HT-29 (cell line): ENCODE results near the gene POLR2L. TPM values are rescaled to one million over a fixed set of nuclear protein-coding genes. Genes with fewer than 3 reads are reported as not detected.

Source experiments
- DNase-seq: peaks from one replicate; pipeline ENCODE4 v3.0.0-alpha.2; 2015; ENCODE audit warnings: low spot score
- total RNA-seq: library from RNA; depleted of rRNA; stranded (reverse); fragments of >200 nt; shearing (Covaris generic); gene quantifications from 2 replicates; pipeline ENCODE4 v1.2.3, GENCODE V29; 2014

POLR2L gene
- total RNA-seq, 1 experiment from 2014 or later, result 1,310 TPM

- DNase-seq, result no peak
Observed at GRCh38 chr11:812390-812789, 29.9 kb downstream of the POLR2L start.

DNA sequence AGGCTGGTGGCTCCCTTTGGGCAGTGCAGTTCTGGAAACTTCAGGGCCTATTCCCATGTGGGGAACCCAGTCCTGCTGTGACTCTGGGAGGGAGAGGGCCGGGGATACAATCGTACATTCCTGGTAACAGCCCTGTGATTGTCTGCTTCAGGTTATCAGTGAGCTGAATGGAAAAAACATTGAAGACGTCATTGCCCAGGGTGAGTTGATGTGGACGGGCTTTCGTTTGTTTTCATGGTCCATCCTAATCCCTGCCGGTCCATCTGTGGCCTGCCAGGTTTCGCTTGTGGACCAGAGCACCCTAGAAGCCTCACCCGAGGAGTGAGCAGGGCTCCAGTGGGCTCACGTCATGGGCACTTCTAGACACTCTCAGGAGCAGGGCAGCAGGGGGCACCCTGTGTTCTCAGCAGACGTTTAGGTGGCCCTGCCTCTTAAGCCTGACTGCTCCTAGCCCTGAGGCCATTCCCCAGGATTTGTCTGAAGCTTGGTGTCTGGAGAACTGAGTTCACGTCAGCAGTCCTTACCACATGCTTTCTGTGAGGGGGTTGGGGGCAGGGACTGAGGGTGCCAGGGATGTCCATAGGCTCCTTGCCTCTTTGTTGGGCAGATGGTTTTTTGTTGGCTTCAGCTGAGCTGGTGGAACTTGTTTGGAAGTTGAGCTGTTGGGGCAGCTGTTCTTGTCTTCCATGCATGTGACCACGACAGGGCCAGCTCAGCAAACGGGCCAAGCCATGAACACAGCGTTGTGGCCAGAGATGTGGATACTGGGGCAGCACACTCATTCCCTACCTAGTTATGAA is 30.7 kb downstream of the POLR2L start:
- DNase-seq, result no peak

DNA sequence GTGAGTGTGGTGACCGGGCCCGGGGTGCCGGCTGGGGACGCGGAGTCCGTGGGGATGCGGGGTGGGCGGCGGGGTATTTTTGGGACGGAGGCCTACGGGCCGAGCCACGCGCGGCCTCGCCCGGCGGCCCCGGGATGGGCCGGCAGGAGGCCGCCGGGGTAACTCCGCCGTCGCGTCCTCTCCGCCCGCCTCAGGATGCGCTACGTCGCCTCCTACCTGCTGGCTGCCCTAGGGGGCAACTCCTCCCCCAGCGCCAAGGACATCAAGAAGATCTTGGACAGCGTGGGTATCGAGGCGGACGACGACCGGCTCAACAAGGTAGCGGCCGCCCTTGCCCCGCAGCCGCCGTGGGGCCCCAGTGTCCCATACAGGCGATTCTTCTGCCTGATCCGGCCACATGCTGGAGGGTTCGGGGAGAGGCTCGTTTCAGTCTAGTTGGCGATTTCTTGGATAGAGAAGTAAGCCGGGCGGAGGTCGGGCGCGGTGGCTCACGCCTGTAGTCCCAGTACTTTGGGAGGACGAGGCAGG is 32.2 kb downstream of the POLR2L start:
- DNase-seq, result no peak

DNA sequence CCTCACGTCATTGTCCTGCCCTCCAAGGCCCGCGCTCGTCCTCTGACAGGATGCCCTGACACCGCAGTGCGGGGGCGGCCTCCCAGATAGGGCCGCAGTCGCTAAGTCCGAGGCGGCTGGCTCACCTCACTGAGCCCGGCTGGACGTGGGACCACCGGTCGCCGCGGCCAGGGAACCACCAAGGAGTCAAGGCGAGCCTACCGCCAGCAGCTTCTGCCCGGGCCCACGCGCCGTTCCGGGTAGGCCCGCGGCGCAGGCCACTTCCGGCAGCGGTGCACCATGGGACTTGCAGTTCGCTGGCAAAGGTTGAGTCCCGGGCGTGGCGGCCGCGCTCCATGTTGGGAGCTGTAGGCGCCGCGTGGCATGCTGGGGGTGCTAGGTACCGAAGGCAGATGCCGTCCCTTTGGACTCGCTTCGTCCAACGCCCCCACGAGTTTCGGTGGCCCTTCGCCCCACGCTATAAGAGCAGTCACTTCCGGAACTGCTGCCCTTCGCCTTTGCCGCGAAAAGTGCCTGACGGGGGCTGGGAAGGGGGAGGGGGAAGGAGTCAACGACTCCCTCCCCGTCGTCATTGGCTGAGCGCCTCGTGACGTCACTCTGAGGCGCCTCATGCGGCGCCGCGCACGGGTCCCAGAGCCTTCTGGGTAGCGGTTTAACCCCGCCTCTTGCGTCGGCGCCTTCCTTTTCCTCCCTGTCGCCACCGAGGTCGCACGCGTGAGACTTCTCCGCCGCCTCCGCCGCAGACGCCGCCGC is 32.9 kb downstream of the POLR2L start, which contains the start of gene RPLP2:
RPLP2 (plus strand) TSS at position 681 of the 753 bp plus-strand sequence. CDS start 268 bp downstream, outside the sequence.
- DNase-seq, result peak; percentile 100

DNA sequence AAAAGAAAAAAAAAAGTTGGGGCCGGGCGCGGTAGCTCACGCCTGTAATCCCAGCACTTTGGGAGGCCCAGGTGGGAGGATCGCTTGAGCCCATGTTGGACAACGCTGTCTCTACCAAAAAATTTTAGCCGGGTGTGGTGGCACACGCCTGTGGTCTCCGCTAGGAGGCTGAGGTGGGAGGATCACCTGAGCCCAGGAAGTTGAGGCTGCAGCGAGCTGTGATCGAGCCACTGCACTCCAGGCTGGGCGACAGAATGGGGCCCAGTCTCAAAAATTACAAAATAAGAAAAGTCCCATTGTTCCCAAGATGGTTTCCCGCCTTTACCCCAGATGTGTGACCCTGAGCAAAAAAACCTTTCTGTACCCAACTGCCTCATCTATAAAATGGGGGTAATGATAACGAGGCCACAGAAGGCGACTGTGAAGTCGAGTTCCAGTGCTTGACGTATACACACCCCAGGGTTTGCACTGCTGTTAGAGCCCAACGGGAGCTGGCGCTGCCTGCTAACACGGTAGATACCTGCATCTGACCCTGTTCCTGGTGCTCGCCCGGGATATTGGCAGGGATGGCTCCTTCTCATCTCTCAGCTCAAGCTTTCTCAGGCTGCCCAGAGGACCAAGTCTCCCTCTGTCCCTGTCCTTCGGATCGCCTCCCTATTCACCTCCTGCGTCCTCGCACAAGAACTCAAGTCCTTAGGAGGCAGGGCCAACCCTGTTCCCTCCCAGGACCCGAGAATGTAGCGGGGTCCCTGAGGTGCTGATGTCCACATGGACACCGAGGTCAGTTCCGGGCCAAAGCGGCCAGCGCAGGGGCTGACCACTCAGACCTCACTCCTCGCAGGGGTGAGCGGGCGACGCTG is 33.7 kb downstream of the POLR2L start:
- DNase-seq, result peak; percentile 83

- DNase-seq, result no peak
Observed at GRCh38 chr11:804599-804964, 37.7 kb downstream of the POLR2L start.

DNA sequence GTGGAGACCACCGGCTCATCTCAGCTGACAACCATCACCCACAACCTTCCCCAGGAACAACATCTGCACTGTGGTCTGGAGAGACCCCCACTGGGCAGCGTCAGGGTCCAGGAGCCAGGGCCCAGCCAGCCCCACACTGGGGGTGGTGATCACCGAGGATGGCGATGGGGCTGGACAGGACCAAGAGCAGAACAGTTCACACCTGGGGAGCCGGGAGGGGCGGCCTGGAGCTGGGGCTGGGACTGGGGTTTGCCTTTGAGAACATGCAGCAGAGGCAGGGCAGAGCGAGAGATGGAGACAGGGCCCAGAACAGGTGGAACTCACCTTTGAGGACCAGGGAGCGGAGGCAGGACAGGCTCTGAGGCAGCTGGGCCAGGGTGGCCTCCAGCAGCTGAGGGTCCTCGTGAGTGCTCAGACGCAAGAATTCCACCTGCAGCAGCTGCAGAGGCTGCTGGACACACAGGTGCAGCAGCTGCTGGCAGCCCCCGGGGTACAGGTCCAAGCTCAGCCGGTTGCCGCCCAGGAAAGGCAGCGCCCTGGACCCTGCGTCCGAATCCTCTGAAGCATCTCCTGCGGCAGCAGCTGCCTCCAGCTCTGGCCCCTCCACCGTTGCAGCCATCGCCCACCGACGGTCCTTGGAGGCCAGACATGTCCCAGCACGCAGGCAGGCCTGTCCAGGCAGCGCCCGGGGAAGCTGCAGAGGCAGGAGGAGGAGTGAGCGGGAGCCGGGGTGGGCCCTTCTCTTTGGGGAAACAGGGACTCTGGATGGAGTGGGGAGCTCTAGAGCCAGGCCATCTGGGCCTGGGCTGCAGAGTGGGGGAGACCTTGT is 38.3 kb downstream of the POLR2L start:
- no peak for DNase-seq

DNA sequence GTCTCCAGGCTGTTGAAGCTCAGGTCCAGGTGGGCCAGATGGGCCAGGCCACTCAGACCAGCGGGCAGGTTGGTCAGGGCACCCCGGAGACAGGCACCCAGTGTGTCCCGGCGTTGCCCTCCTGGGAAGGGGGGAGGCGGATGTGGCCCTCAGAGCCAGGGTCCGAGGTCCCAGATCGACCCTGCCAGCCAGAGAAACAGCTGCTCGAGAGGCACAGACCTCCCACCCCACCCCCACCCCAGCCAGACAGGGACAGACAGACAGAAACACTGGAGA is 38.9 kb downstream of the POLR2L start:
- no peak for DNase-seq

DNA sequence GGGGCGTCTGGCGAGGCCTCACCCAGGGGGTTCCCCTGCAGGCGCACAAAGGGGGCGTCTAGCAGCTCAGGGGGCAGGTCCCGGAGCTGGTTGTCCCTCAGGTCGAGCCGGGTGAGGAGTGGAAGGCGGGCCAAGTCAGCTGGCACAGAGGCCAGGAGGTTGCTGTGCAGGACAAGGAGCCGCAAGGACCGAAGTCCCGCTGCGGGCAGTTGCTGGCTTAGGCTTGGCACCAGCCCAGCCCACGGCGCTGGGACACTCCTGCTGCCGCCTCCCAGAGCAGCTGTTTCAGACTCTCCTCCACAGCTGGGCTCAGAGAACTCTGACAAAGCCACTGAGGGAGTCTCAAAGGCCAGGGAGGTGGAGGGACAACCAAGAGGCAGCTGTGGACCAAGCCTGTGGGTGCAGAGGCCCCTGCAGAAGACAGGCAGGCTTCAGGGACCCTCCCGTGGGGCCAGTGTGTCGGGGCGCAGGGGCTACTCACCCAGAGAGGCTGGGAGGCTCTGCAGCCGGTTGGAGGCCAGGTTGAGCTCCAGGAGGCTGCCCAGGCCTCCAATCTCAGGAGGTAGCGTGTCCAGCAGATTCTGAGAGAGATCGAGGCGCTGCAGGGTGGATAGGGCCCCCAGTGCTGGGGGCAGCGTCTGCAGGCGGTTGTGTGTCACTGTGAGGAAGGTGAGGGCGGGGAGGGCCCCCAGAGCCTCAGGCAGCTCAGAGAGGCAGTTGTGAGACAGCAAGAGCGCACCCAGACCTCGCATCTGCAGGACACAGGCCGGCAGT is 39.4 kb downstream of the POLR2L start:
- no peak for DNase-seq

- no peak for DNase-seq
Observed at GRCh38 chr11:802018-802617, 40.2 kb downstream of the POLR2L start.

DNA sequence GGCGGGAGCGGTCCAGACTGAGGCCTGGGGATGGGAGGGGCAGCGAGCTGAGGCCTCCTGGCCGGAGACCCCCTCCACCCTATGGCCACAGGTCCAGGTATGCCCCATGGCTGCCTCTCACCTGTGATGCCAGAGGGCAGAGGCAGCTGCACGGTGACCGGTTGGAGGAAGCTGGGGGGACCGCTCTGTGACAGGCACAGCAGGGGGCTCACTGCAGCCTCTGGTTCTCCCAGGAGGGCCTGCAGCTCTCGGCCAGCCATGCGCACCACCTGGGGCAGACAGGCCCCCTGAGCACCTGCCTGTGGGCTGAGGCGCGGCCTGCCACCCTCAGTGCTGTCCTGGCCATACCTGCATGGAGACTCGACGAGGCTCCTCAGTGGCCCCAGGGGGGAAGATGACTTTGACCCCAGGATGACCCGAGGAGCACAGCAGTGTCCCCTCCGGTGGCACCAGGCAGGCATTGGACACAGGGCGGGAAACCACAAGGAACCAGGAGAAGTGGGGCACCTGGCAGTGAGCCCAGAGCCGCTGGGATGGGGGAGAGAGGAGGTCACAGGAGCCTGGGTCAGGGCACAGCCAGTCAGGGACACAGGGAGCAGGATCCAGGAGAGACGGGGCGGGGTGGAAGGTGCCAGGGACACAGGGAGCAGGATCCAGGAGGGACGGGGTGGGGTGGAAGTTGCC is 41.1 kb downstream of the POLR2L start:
- no peak for DNase-seq

DNA sequence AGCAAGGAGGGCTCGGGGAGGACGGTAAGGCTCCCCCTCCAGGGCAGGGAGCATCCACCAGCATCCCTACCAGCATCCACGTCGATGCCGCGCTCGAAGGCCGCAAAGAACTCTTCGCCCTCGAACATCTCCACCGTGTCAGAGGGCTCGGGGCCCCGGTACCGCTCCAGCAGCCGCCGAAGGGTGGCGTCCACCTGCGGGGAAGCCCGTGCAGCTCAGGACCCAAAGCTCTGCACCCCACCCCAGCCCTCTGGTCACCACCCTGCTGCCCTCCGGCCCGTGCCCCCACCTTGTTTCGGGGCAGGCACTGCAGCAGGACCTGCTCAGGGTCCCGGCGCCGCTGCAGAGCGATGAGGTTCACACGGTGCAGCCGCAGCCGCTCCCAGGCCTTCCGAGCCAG is 41.9 kb downstream of the POLR2L start:
- DNase-seq, result no peak

DNA sequence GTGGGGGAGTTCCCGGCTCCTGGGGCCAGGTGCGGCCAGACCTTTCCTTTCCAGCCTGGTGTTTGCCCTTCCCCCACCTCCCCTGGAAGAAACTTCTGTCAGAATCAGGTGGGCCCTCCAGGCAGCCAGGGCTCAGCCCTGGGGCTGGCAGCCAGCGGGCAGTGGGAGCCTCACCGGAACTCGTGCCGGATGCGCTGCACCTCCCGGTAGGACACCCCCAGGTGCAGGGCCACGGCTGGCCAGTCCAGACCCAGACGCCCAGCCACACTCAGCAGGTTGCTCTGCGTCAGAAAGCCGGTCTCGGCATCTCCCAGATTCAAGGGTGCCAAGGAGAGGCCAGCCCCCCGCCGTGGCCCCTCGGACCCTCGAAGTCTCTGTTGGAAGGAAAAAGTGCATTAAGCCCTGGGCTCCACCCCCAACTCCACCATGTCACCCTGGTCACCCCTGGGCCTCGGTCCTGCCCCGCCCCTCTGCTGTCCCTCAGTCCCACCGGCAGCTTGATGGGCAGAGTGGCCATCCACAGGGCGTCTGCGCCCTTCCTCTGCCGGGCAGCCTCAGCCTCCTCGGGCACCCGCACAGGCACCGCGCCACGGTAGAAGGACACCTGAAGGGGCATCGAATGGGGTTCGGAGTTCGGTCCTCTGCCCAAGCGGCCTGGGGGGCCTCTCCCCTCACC is 42.5 kb downstream of the POLR2L start:
- DNase-seq, result no peak

- peak; percentile 87 for DNase-seq
Observed at GRCh38 chr11:798093-798713, 44.1 kb downstream of the POLR2L start, which contains the start of gene SLC25A22. Gene SLC25A22 (minus strand): TSS chr11:798281. CDS start chr11:795006, 3,275 bp downstream.

GRCh38 chr11:797296-798092 is 44.8 kb downstream of the POLR2L start:
- DNase-seq, result peak; percentile 84

DNA sequence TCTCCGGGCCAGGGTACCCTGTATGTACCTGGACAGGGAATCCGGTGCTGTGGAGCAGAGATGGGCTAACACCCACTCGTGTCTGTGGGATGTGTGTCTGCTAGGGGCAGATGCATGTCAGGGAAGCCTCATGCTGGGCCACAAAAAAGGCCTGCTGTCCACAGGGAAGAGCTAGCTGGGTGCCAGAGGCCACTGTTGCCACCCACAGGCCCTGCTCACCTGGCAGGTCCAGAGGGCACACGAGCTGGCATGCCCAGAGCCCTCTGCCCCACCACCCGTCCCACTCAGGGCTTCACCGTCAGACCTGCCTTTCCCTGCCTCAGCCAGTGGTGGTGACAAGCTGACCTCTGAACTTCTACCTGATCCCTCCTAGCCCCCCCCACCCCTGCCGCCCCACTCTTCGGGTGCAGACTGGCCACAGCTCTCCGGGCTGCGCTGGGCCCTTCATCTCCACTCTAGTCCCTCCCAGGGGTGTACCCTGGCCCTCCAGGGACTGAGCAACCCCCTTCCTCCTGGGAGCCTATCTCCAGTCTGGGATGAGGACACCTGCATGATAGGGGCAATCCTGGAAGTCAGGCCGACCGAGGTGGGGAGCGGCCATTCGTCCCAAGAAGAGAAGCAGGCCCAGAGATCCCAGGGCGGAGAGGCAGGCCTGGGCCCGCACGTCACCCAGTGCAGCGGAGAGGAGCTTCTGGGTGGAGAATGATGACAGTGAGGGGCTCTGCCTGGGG is 45.6 kb downstream of the POLR2L start:
- peak; percentile 59 for DNase-seq
